Lung (tissue), 12 donors: ENCODE data around the gene CNTNAP2. TPM values are rescaled to one million over a fixed set of nuclear protein-coding genes. Genes with fewer than 3 reads are reported as not detected.

Experiments
- ATAC-seq: fragments of 200-7000 bp; cut with Tn5 transposase; one replicate; pipeline ENCODE4 v1.9.1; 2020; ENCODE audit warnings: moderate number of reproducible peaks; ENCODE audit not compliant: insufficient read depth, low FRiP score
- DNase-seq, 3 donors: peaks; one replicate each; pipeline ENCODE4 v3.0.0-alpha.2; 2013 to 2017
- H3K27ac ChIP-seq, 2 donors: one replicate each; pipeline ENCODE4 v1.5.1; 2013; ENCODE audit warnings: mild to moderate bottlenecking in 2 of 2, moderate library complexity in 2 of 2, control low read depth in 1 of 2, inconsistent platforms in 1 of 2, low read depth in 1 of 2, low read length in 1 of 2
- H3K27me3 ChIP-seq, 3 donors: one replicate each; pipeline ENCODE4 v1.5.1; 2013; ENCODE audit warnings: low read length in 2 of 3; ENCODE audit not compliant: control insufficient read depth in 3 of 3, insufficient read depth in 3 of 3
- H3K36me3 ChIP-seq, 4 donors: one replicate each; pipeline ENCODE4 v1.5.1; 2013; ENCODE audit warnings: low read length in 4 of 4, mild to moderate bottlenecking in 1 of 4, moderate library complexity in 1 of 4; ENCODE audit not compliant: control insufficient read depth in 4 of 4, insufficient read depth in 4 of 4
- H3K4me1 ChIP-seq, 5 donors: one replicate each; pipeline ENCODE4 v1.5.1; 2013; ENCODE audit warnings: low read length in 5 of 5, mild to moderate bottlenecking in 2 of 5, moderate library complexity in 1 of 5; ENCODE audit not compliant: control insufficient read depth in 5 of 5, insufficient read depth in 5 of 5
- H3K4me3 ChIP-seq: one replicate; pipeline ENCODE4 v1.5.1; 2013; ENCODE audit warnings: mild to moderate bottlenecking, control low read depth, moderate library complexity
- H3K9ac ChIP-seq, 2 donors: one replicate each; pipeline ENCODE4 v1.5.1; 2013; ENCODE audit warnings: low read length in 2 of 2, control low read depth in 1 of 2; ENCODE audit not compliant: insufficient read depth in 1 of 2
- H3K9me3 ChIP-seq, 4 donors: one replicate each; pipeline ENCODE4 v1.5.1; 2013; ENCODE audit warnings: low read length in 3 of 4, mild to moderate bottlenecking in 1 of 4, moderate library complexity in 1 of 4; ENCODE audit not compliant: control insufficient read depth in 4 of 4, insufficient read depth in 3 of 4
- WGBS, 2 donors: extraction: QIAGEN DNeasy Blood & Tissue Kit; methylation state at CpG; one replicate each; pipeline ENCODE4 v1.1.7; 2013; 5-methylcytosine and 5-hydroxymethylcytosine counted together
- polyA plus RNA-seq, 2 donors: library from polyadenylated mRNA; stranded (reverse); fragments of 200-250 nt; gene quantifications; one replicate each; pipeline ENCODE4 v1.2.1, GENCODE V29; 2013
- total RNA-seq, 2 donors: library from RNA; depleted of rRNA in 1 of 2; stranded (reverse); fragments of >200 nt in 1 of 2; gene quantifications; one replicate each; pipeline ENCODE4 v1.2.1, GENCODE V29; 2014 to 2021
- TF ChIP-seq, protein P1 (sequence below): IDR thresholded peaks from 2 replicates; pipeline ENCODE4 v1.5.1; 2012; ENCODE audit warnings: mild to moderate bottlenecking; ENCODE audit errors: control extremely low read depth, extremely low read depth
- donor health status: control.
- donor health status: control.
- donor health status: Bipolar disorder and iron deficiency.
- donor health status: healthy.
- donor health status: DM: yes; HTN: yes; CAD: no.

Gene CNTNAP2
- total and polyA plus RNA-seq, 4 donors: 0.18 to 45.3 (median 0.52) TPM

DNA sequence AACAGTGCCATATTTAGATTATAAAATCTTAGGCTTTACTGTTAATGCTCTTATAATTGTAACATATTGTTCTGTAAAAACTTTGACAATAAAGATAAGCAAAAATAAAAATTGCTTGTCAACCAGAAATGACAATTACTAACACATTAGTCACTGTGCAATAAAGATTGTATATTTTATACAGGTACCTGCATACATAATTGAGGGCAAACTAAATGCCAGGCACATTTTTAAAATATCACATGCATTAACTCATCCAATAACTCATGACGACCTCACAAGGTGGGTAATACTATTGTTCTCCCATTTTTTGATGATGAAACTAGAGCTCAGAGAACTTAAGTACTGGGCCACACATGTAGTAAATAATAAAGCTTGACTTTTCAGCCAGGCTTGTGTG is 1453.8 kb downstream of the CNTNAP2 start:
- 73 to 79% methylated on average over 1 of the region's 1 CpG for WGBS, 2 donors
- H3K4me1 ChIP-seq: peaks cover 0 to 3% (median 0%) of the 10 kb centered on the region in 5 donors
- no peak overlapping the region for H3K4me3 ChIP-seq
- no peak overlapping the region for H3K27ac ChIP-seq
- TF ChIP-seq, protein P1, sequence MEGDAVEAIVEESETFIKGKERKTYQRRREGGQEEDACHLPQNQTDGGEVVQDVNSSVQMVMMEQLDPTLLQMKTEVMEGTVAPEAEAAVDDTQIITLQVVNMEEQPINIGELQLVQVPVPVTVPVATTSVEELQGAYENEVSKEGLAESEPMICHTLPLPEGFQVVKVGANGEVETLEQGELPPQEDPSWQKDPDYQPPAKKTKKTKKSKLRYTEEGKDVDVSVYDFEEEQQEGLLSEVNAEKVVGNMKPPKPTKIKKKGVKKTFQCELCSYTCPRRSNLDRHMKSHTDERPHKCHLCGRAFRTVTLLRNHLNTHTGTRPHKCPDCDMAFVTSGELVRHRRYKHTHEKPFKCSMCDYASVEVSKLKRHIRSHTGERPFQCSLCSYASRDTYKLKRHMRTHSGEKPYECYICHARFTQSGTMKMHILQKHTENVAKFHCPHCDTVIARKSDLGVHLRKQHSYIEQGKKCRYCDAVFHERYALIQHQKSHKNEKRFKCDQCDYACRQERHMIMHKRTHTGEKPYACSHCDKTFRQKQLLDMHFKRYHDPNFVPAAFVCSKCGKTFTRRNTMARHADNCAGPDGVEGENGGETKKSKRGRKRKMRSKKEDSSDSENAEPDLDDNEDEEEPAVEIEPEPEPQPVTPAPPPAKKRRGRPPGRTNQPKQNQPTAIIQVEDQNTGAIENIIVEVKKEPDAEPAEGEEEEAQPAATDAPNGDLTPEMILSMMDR: no peak
- H3K36me3 ChIP-seq: no peaks in the 10 kb centered on the region
- no peaks in the 10 kb centered on the region for H3K27me3 ChIP-seq
- no peak overlapping the region for H3K9ac ChIP-seq
- H3K9me3 ChIP-seq: no peaks in the 10 kb centered on the region
- DNase-seq (no peak), ATAC-seq (no peak)

DNA sequence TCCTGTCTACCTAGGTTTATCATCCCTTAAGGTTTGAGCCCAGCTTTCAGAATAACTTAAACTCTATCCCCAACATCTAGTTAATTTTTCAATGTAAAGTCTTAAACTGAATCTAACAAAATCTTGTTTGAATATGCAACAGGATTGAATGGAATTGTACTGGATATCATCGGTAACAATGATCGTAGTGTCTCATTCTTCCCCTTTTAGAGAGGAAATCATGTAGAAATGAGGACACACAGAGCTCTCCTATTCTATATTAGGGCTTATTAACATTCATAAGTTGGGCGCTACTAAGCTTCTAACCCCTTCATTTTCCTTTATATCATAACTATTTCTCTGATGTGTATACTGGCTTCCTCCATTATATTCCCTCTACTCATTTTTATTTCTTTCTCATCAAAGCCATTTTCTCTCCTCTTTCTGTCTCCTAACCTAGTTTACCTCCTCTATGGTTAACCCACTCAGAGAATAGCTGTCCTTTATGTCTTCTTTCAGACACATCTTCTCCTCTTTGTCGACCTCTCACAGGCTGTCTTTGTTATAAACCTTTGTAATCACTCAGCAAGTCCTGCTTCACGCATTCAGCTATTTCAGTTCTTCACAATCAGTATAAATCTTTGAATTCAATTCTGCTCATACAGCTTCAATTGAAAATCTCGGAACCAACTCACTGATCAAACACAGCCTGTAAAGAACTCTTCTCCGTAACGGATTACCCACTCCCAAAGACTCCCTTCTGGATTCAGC is 1455.0 kb downstream of the CNTNAP2 start:
- Histone ChIP-seq H3K4me1 (peaks cover 0 to 3% (median 0%) of the 10 kb centered on the region in 5 donors), H3K27ac (no peak overlapping the region), H3K27me3 (no peaks in the 10 kb centered on the region), H3K36me3 (no peaks in the 10 kb centered on the region), H3K4me3 (no peak overlapping the region), H3K9ac (no peak overlapping the region), H3K9me3 (no peaks in the 10 kb centered on the region)
- ATAC-seq (no peak), DNase-seq (no peak)
- 87 to 89% methylated on average over 8 of the region's 8 CpGs for WGBS, 2 donors
- TF ChIP-seq, protein P1: no peak

DNA sequence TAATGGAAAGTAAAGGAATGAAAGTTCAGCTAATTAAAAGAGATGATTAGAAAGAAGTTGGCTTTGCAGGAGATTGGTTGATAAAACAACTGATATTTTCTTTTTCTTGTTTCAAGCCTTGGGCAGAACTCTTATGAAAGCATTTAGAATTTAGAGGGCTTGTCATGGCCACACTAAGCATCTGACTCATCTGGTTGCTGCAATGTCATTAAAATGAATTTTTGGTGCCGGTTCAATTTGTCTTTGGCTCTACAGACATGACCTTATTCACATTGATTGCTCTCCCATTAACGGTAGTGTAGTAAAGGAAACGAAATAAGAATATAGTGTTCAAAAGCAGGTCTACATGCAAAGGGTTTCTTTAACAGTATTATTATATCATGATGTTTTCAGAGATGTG is 1461.6 kb downstream of the CNTNAP2 start:
- TF ChIP-seq, protein P1: no peak
- WGBS, 2 donors: 88 to 90% methylated on average over 3 of the region's 3 CpGs
- Histone ChIP-seq H3K27me3 (no peaks in the 10 kb centered on the region), H3K9ac (no peak overlapping the region), H3K27ac (no peak overlapping the region), H3K4me1 (no peaks in the 10 kb centered on the region), H3K9me3 (no peaks in the 10 kb centered on the region), H3K36me3 (no peaks in the 10 kb centered on the region), H3K4me3 (no peak overlapping the region)
- ATAC-seq: no peak
- DNase-seq: no peak
